AG04450 (cell line): ENCODE measurements around the gene TMEM232. TPM values are rescaled to one million over a fixed set of nuclear protein-coding genes. Genes with fewer than 3 reads are reported as not detected.

Source experiments
- CTCF ChIA-PET: fragments of 300-600, 350-600 bp; formaldehyde crosslinking; extraction: SDS; loops from one replicate; lab custom pipeline; 2022; ENCODE audit warnings: antibody characterized with exemption, inconsistent platforms; lab: Charles Lee
- POLR2A ChIA-PET: fragments of 350-600 bp; formaldehyde crosslinking; extraction: SDS; loops from one replicate; lab custom pipeline; 2021; ENCODE audit warnings: antibody characterized with exemption, inconsistent platforms; lab: Yijun Ruan, JAX
- DNase-seq: peaks from one replicate; pipeline ENCODE4 v3.0.0-alpha.2; 2011; ENCODE audit warnings: low read depth, low spot score
- H3K27ac ChIP-seq: one replicate; pipeline ENCODE4 v1.5.1; 2012; ENCODE audit warnings: low read depth, low read length, control low read depth
- H3K27me3 ChIP-seq: one replicate; pipeline ENCODE4 v1.6.0; 2012; ENCODE audit warnings: low read length; ENCODE audit not compliant: control insufficient read depth, insufficient read depth
- H3K4me3 ChIP-seq: 2 replicates; pipeline ENCODE4 v1.5.1; 2011; ENCODE audit warnings: mild to moderate bottlenecking, low read depth, low read length, control low read depth
- H3K9me3 ChIP-seq: 2 replicates; pipeline ENCODE4 v1.5.1; 2012; ENCODE audit warnings: low read length; ENCODE audit not compliant: control insufficient read depth, insufficient read depth
- polyA plus RNA-seq: library from polyadenylated mRNA; depleted of rRNA; stranded (reverse); fragments of >200 nt; gene quantifications from 2 replicates; pipeline ENCODE4 v1.2.3, GENCODE V29; 2011
- TF ChIP-seq, protein P1 (sequence below): IDR thresholded peaks from 2 replicates; pipeline ENCODE4 v1.5.1; 2011; ENCODE audit warnings: low read depth, low read length, control low read depth, inconsistent platforms

Gene TMEM232
- polyA plus RNA-seq, 1 experiment: 0.95 TPM

DNA sequence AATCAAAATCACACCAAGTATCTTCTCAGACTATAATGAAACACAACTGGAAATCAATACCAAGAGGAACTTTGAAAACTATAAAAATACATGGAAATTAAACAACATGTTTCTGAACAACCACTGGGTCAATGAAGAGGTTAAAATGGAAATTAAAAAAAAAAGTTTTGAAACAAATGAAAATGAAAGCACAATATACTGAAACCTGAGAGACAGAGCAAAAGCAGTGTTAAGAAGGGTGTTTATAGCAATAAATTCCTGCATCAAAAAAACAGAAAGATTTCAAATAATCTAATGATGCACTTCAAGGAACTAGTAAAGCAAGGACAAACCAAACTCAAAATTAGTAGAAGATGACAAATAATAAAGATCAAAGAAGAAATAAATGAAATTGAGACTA, 92.0 kb downstream of the TMEM232 start:
- POLR2A ChIA-PET: no interaction called here
- no peaks in the 10 kb centered on the region for H3K9me3 ChIP-seq
- no peak for DNase-seq
- H3K27me3 ChIP-seq: no peaks in the 10 kb centered on the region
- no peak overlapping the region for H3K27ac ChIP-seq
- TF ChIP-seq, protein P1, sequence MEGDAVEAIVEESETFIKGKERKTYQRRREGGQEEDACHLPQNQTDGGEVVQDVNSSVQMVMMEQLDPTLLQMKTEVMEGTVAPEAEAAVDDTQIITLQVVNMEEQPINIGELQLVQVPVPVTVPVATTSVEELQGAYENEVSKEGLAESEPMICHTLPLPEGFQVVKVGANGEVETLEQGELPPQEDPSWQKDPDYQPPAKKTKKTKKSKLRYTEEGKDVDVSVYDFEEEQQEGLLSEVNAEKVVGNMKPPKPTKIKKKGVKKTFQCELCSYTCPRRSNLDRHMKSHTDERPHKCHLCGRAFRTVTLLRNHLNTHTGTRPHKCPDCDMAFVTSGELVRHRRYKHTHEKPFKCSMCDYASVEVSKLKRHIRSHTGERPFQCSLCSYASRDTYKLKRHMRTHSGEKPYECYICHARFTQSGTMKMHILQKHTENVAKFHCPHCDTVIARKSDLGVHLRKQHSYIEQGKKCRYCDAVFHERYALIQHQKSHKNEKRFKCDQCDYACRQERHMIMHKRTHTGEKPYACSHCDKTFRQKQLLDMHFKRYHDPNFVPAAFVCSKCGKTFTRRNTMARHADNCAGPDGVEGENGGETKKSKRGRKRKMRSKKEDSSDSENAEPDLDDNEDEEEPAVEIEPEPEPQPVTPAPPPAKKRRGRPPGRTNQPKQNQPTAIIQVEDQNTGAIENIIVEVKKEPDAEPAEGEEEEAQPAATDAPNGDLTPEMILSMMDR: no peak
- no peak overlapping the region for H3K4me3 ChIP-seq
- CTCF ChIA-PET: no interaction called here

DNA sequence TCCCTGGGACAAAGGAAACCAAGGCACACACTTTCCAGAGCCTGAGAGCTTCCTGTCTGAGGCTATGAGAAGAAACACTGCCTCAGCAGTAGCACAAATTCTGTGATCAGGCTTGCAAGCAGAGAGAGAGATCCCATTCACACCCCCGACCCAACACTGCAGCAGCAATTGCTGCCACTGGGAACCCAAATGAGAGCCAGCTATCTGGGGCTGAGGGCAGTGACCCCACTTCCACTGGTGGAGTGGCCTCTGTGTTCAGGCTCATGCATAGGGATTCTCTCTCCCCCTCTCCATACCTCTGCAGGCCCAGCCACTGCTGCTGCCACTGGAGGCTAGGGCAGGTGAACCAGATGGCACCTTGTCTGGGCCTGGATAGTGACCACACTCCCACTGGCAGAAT, 95.2 kb downstream of the TMEM232 start:
- TF ChIP-seq, protein P1: no peak
- DNase-seq: no peak
- H3K4me3 ChIP-seq: no peak overlapping the region
- no peaks in the 10 kb centered on the region for H3K9me3 ChIP-seq
- CTCF ChIA-PET: no interaction called here
- H3K27me3 ChIP-seq: no peaks in the 10 kb centered on the region
- no peak overlapping the region for H3K27ac ChIP-seq
- POLR2A ChIA-PET: no interaction called here

DNA sequence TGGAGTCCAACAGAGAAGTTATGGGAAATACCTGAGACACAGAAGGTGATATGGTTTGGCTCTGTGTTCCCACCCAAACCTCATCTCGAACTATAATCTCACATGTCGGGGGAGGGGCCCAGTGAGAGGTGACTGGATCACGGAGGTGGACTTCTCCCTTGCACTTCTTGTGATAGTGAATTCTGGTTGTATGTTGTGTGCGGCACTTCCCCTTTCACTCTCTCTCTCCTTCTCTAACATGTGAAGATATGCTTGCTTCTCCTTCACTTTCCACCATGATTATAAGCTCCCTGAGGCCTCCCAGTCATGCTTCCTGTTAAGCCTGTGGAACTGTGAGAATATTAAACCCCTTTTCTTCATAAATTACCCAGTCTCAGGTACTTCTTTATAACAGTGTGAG, 96.1 kb downstream of the TMEM232 start:
- no peak overlapping the region for H3K27ac ChIP-seq
- no peak for DNase-seq
- CTCF ChIA-PET: no interaction called here
- no peaks in the 10 kb centered on the region for H3K27me3 ChIP-seq
- POLR2A ChIA-PET: no interaction called here
- no peaks in the 10 kb centered on the region for H3K9me3 ChIP-seq
- TF ChIP-seq, protein P1: no peak
- H3K4me3 ChIP-seq: no peak overlapping the region

DNA sequence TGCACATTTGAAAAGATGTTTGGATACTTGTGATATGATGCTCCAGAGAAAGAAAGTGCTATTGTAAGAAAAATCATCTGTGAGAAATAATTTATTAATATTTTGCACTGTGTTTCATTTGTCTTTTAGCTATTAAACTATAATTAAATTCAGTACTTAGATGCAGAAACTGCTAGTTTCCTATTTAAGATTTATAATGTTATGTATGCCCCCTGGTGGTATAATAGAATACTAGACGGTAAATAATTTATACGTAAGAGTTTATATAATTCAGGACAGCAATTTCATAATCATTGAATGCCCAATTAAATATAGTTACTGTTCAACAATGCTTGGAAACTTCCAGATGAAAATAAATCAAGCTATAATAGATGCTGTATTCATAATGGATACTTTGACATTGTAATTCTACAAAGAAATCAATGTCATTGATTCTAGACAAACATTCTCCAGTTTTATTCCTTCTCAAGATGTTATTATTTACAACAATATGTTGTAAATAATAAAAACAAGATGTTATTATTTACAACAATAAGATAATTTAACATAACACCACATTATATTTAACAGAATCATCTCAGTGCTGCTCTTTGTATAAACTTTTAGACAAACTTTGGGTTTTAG, 101.0 kb downstream of the TMEM232 start:
- no peak overlapping the region for H3K4me3 ChIP-seq
- POLR2A ChIA-PET: no interaction called here
- H3K9me3 ChIP-seq: no peaks in the 10 kb centered on the region
- TF ChIP-seq, protein P1: peak; percentile 51
- no peak overlapping the region for H3K27ac ChIP-seq
- H3K27me3 ChIP-seq: no peaks in the 10 kb centered on the region
- DNase-seq: no peak
- CTCF ChIA-PET: interaction anchor here (0.5 to 2.5 kb wide), 17 partner anchors 11 to 1321 kb away, joined by 3 to 14 read pairs (median 4); partner anchors contain the start of gene MAN2A1

DNA sequence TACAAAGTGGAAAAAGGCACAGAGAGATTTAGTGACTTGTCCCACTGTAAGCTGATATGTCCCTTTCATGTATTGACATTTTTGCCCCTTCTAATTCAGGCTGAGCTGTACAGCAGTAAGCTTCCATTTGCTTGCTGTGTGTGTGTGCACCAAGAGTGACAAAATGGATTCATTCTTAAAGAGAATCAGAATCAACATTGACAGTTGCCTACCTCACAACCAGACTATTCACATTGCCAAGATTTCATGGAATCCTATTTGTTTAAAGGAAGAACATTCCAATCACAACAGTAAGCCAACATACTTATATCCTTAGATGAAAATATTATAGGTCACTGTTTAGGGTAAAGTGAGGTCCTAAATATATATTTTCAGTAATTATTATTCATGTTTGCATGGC, 102.6 kb downstream of the TMEM232 start:
- no peak overlapping the region for H3K4me3 ChIP-seq
- H3K27me3 ChIP-seq: no peaks in the 10 kb centered on the region
- DNase-seq: no peak
- POLR2A ChIA-PET: no interaction called here
- H3K27ac ChIP-seq: no peak overlapping the region
- CTCF ChIA-PET: interaction anchor here (0.7 to 1.0 kb wide), 2 partner anchors 14 to 1047 kb away, joined by 3 read pairs; no protein-coding TSS in a partner anchor
- TF ChIP-seq, protein P1: no peak
- H3K9me3 ChIP-seq: no peaks in the 10 kb centered on the region
